Measurements from ENCODE around the gene PLCL2. TPM values are rescaled to one million over a fixed set of nuclear protein-coding genes. Genes with fewer than 3 reads are reported as not detected.

PLCL2 gene
- total and polyA plus RNA-seq, 2 donors = 7.0 to 17.8 TPM

GRCh38 chr3:17045705-17046104 is 160.9 kb downstream of the PLCL2 start:
- H3K27ac ChIP-seq (ENCODE audit: low read depth in 1 of 2, low read length in 1 of 2) = no peak overlapping the region
- no peak overlapping the region for H3K4me3 ChIP-seq (ENCODE audit: low read length in 2 of 2)
- peaks cover 2 to 3% of the 10 kb centered on the region in 2 donors for H3K36me3 ChIP-seq (ENCODE audit: control insufficient read depth in 2 of 2, insufficient read depth in 2 of 2, low read length in 1 of 2)
- 96% methylated on average over 7 of the region's 7 CpGs for WGBS
- DNase-seq (ENCODE audit: low read depth in 6 of 9, low spot score in 9 of 9) = no peak
- H3K4me1 ChIP-seq (ENCODE audit: control insufficient read depth in 2 of 2, insufficient read depth in 2 of 2, low read length in 2 of 2) = peaks cover 5 to 12% of the 10 kb centered on the region in 2 donors
- no peaks in the 10 kb centered on the region for H3K27me3 ChIP-seq (ENCODE audit: control insufficient read depth in 2 of 2, insufficient read depth in 1 of 2, low read length in 1 of 2)
- H3K9me3 ChIP-seq (ENCODE audit: control insufficient read depth in 2 of 2, insufficient read depth in 1 of 2, low read length in 1 of 2) = no peaks in the 10 kb centered on the region

DNA sequence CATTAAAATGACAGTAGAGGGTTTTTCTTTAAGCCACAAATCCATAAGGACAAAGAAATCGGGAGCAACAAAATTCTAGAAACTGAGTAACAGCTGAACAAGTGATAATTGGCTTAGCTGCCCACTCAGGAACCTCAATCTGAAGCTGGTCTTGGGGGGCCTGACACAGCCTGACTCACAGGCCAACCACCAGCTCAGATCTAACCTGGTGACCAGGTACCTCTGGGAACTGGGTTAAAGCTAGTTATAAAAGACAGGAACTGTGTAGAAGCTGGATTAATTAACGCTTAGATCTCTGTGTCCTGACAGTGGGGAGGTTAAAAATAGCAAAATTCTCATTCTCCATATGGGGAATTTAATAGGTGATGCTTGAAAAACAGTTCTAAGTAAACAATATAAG is 161.9 kb downstream of the PLCL2 start:
- Histone ChIP-seq H3K9me3 (ENCODE audit: control insufficient read depth in 2 of 2, insufficient read depth in 1 of 2, low read length in 1 of 2) (no peaks in the 10 kb centered on the region), H3K4me1 (ENCODE audit: control insufficient read depth in 2 of 2, insufficient read depth in 2 of 2, low read length in 2 of 2) (peaks cover 5 to 12% of the 10 kb centered on the region in 2 donors), H3K36me3 (ENCODE audit: control insufficient read depth in 2 of 2, insufficient read depth in 2 of 2, low read length in 1 of 2) (peaks cover 2 to 3% of the 10 kb centered on the region in 2 donors), H3K27ac (ENCODE audit: low read depth in 1 of 2, low read length in 1 of 2) (no peak overlapping the region), H3K4me3 (ENCODE audit: low read length in 2 of 2) (no peak overlapping the region), H3K27me3 (ENCODE audit: control insufficient read depth in 2 of 2, insufficient read depth in 1 of 2, low read length in 1 of 2) (no peaks in the 10 kb centered on the region)
- no peak for DNase-seq (ENCODE audit: low read depth in 6 of 9, low spot score in 9 of 9)
- WGBS = 100% methylated on average over 2 of the region's 2 CpGs

GRCh38 chr3:17047162-17047561 is 162.4 kb downstream of the PLCL2 start:
- no peak for DNase-seq (ENCODE audit: low read depth in 6 of 9, low spot score in 9 of 9)
- WGBS = 95% methylated on average over 4 of the region's 4 CpGs
- H3K9me3 ChIP-seq (ENCODE audit: control insufficient read depth in 2 of 2, insufficient read depth in 1 of 2, low read length in 1 of 2) = no peaks in the 10 kb centered on the region
- H3K27me3 ChIP-seq (ENCODE audit: control insufficient read depth in 2 of 2, insufficient read depth in 1 of 2, low read length in 1 of 2) = no peaks in the 10 kb centered on the region
- H3K4me3 ChIP-seq (ENCODE audit: low read length in 2 of 2) = no peak overlapping the region
- H3K4me1 ChIP-seq (ENCODE audit: control insufficient read depth in 2 of 2, insufficient read depth in 2 of 2, low read length in 2 of 2) = peaks cover 5 to 12% of the 10 kb centered on the region in 2 donors
- H3K36me3 ChIP-seq (ENCODE audit: control insufficient read depth in 2 of 2, insufficient read depth in 2 of 2, low read length in 1 of 2) = peaks cover 2 to 3% of the 10 kb centered on the region in 2 donors
- no peak overlapping the region for H3K27ac ChIP-seq (ENCODE audit: low read depth in 1 of 2, low read length in 1 of 2)

DNA sequence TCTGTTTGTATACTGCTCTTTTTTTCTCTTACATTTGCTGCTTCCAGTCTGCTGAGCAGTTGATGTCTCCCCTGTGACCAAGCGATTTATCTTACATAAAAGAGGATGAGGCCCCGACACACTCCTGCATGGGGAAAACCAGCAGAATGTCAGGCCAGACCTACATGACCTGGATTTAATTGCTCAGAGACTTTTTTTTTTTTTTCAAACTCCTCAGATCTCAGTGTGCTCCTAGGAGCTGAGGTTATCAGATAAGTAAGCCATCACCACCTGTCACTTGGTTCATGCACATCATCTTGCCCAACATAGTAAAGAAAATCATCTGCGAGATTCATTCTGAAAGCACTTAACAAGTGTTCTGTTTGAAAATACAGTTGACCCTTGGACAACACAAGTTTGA is 163.1 kb downstream of the PLCL2 start:
- Histone ChIP-seq H3K4me1 (ENCODE audit: control insufficient read depth in 2 of 2, insufficient read depth in 2 of 2, low read length in 2 of 2) (peaks cover 5 to 12% of the 10 kb centered on the region in 2 donors), H3K36me3 (ENCODE audit: control insufficient read depth in 2 of 2, insufficient read depth in 2 of 2, low read length in 1 of 2) (peaks cover 2 to 3% of the 10 kb centered on the region in 2 donors), H3K27me3 (ENCODE audit: control insufficient read depth in 2 of 2, insufficient read depth in 1 of 2, low read length in 1 of 2) (no peaks in the 10 kb centered on the region), H3K27ac (ENCODE audit: low read depth in 1 of 2, low read length in 1 of 2) (peak overlapping the region; percentile 8 to 28), H3K4me3 (ENCODE audit: low read length in 2 of 2) (no peak overlapping the region), H3K9me3 (ENCODE audit: control insufficient read depth in 2 of 2, insufficient read depth in 1 of 2, low read length in 1 of 2) (no peaks in the 10 kb centered on the region)
- 53% methylated on average over 3 of the region's 3 CpGs for WGBS
- peak in 6 of 9 donors; percentile 13 to 65 (median 32) for DNase-seq (ENCODE audit: low read depth in 6 of 9, low spot score in 9 of 9)

DNA sequence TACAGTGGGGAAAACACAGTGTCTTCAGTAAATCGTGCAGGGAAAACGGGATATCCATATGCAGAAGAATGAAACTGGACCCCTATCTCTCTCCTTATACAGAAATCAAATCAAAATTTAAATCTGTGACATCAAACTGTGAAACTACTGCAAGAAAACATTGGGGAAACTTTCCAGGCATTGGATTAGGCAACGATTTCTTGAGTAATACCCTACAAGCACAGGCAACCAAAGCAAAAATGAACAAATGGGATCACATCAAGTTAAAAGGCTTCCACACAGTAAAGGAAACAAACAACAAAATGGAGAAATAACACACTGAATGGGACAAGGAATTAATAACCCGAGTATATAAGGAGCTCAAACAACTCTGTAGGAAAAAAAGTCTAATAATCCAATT is 165.3 kb downstream of the PLCL2 start:
- Histone ChIP-seq H3K4me3 (ENCODE audit: low read length in 2 of 2) (no peak overlapping the region), H3K27me3 (ENCODE audit: control insufficient read depth in 2 of 2, insufficient read depth in 1 of 2, low read length in 1 of 2) (no peaks in the 10 kb centered on the region), H3K36me3 (ENCODE audit: control insufficient read depth in 2 of 2, insufficient read depth in 2 of 2, low read length in 1 of 2) (peaks cover 0 to 3% of the 10 kb centered on the region in 2 donors), H3K9me3 (ENCODE audit: control insufficient read depth in 2 of 2, insufficient read depth in 1 of 2, low read length in 1 of 2) (peaks cover 0 to 2% of the 10 kb centered on the region in 2 donors), H3K4me1 (ENCODE audit: control insufficient read depth in 2 of 2, insufficient read depth in 2 of 2, low read length in 2 of 2) (peaks cover 5 to 12% of the 10 kb centered on the region in 2 donors), H3K27ac (ENCODE audit: low read depth in 1 of 2, low read length in 1 of 2) (no peak overlapping the region)
- DNase-seq (ENCODE audit: low read depth in 6 of 9, low spot score in 9 of 9) = no peak
- WGBS = 96% methylated on average over 4 of the region's 4 CpGs

DNA sequence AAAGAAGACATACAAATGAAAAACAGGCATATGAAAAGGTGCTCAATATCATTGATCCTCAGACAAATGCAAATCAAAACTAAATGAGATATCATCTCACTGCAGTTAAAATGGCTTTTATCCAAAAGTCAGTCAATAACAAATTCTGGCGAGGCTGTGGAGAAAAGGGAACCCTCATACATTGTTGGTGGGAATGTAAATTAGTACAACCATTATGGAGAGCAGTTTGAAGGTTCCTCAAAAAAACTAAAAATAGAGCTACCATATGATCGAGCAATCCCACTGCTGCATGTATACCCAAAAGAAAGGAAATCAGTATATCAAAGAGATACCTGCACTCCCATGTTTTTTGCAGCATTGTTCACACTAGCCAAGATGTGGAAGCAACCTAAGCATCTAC is 165.8 kb downstream of the PLCL2 start:
- DNase-seq (ENCODE audit: low read depth in 6 of 9, low spot score in 9 of 9) = no peak
- H3K27me3 ChIP-seq (ENCODE audit: control insufficient read depth in 2 of 2, insufficient read depth in 1 of 2, low read length in 1 of 2) = no peaks in the 10 kb centered on the region
- H3K27ac ChIP-seq (ENCODE audit: low read depth in 1 of 2, low read length in 1 of 2) = no peak overlapping the region
- WGBS = 97% methylated on average over 2 of the region's 2 CpGs
- H3K4me3 ChIP-seq (ENCODE audit: low read length in 2 of 2) = no peak overlapping the region
- H3K4me1 ChIP-seq (ENCODE audit: control insufficient read depth in 2 of 2, insufficient read depth in 2 of 2, low read length in 2 of 2) = peaks cover 5 to 12% of the 10 kb centered on the region in 2 donors
- H3K36me3 ChIP-seq (ENCODE audit: control insufficient read depth in 2 of 2, insufficient read depth in 2 of 2, low read length in 1 of 2) = peaks cover 0 to 1% of the 10 kb centered on the region in 2 donors
- peaks cover 0 to 2% of the 10 kb centered on the region in 2 donors for H3K9me3 ChIP-seq (ENCODE audit: control insufficient read depth in 2 of 2, insufficient read depth in 1 of 2, low read length in 1 of 2)

GRCh38 chr3:17052363-17052762 is 167.6 kb downstream of the PLCL2 start:
- H3K27ac ChIP-seq (ENCODE audit: low read depth in 1 of 2, low read length in 1 of 2) = no peak overlapping the region
- H3K4me1 ChIP-seq (ENCODE audit: control insufficient read depth in 2 of 2, insufficient read depth in 2 of 2, low read length in 2 of 2) = peaks cover 5 to 7% of the 10 kb centered on the region in 2 donors
- peaks cover 0 to 2% of the 10 kb centered on the region in 2 donors for H3K9me3 ChIP-seq (ENCODE audit: control insufficient read depth in 2 of 2, insufficient read depth in 1 of 2, low read length in 1 of 2)
- H3K4me3 ChIP-seq (ENCODE audit: low read length in 2 of 2) = no peak overlapping the region
- DNase-seq (ENCODE audit: low read depth in 6 of 9, low spot score in 9 of 9) = no peak
- no peaks in the 10 kb centered on the region for H3K36me3 ChIP-seq (ENCODE audit: control insufficient read depth in 2 of 2, insufficient read depth in 2 of 2, low read length in 1 of 2)
- no peaks in the 10 kb centered on the region for H3K27me3 ChIP-seq (ENCODE audit: control insufficient read depth in 2 of 2, insufficient read depth in 1 of 2, low read length in 1 of 2)

DNA sequence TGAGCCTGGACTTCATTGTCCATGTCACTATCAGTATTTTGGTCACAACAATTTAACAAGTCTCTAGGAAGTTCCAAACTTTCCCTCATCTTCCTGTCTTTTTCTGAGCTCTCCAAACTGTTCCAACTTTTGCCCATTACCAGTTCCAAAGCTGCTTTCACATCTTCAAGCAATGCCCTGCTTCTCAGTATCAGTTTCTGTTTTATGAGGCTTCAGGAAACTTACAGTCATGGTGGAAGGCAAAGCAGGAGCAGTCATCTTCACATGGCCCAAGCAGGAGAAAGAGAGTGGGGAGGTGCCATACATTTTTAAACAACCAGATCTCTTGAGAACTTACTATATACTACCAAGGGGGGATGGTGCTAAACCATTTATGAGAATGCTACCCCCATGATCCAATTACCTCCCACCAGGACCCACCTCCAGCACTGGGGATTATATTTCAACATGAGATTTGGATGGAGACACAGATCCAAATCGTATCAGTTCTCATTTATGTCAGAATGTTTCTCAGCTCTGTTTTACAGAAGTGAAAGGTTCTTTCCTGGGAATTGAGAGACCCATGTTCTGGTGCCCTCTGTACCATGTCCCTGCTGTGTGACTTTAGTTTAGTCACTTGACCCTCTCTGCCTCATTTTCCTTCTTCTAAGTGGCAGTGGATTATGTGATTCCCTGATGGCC is 169.7 kb downstream of the PLCL2 start:
- Histone ChIP-seq H3K27me3 (ENCODE audit: control insufficient read depth in 2 of 2, insufficient read depth in 1 of 2, low read length in 1 of 2) (no peaks in the 10 kb centered on the region), H3K36me3 (ENCODE audit: control insufficient read depth in 2 of 2, insufficient read depth in 2 of 2, low read length in 1 of 2) (no peaks in the 10 kb centered on the region), H3K4me1 (ENCODE audit: control insufficient read depth in 2 of 2, insufficient read depth in 2 of 2, low read length in 2 of 2) (no peaks in the 10 kb centered on the region), H3K27ac (ENCODE audit: low read depth in 1 of 2, low read length in 1 of 2) (no peak overlapping the region), H3K9me3 (ENCODE audit: control insufficient read depth in 2 of 2, insufficient read depth in 1 of 2, low read length in 1 of 2) (peaks cover 0 to 2% of the 10 kb centered on the region in 2 donors), H3K4me3 (ENCODE audit: low read length in 2 of 2) (no peak overlapping the region)
- DNase-seq (ENCODE audit: low read depth in 6 of 9, low spot score in 9 of 9) = no peak
- 92% methylated on average over 1 of the region's 1 CpG for WGBS

DNA sequence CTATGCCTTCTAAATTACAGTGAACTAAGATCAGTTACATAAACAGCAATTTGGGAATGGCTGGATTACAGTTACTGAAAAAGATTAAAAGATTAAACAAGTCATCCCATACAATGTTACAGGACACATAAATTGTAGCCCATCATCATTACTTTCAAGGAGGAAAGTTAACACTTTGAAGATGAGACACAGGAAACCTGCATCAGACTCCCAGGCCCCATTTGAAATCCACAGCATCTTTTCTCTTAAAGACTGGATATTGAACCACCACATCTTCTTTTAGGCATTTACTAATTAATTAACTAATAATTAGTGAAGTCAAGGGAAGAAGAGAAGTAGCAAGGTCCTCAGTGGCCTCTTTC is 170.2 kb downstream of the PLCL2 start:
- Histone ChIP-seq H3K27me3 (ENCODE audit: control insufficient read depth in 2 of 2, insufficient read depth in 1 of 2, low read length in 1 of 2) (no peaks in the 10 kb centered on the region), H3K27ac (ENCODE audit: low read depth in 1 of 2, low read length in 1 of 2) (no peak overlapping the region)
- DNase-seq (ENCODE audit: low read depth in 6 of 9, low spot score in 9 of 9) = no peak

More for the DNA sequence above, 170.2 kb downstream of the PLCL2 start:
- Histone ChIP-seq H3K4me1 (ENCODE audit: control insufficient read depth in 2 of 2, insufficient read depth in 2 of 2, low read length in 2 of 2) (no peaks in the 10 kb centered on the region), H3K9me3 (ENCODE audit: control insufficient read depth in 2 of 2, insufficient read depth in 1 of 2, low read length in 1 of 2) (peaks cover 0 to 2% of the 10 kb centered on the region in 2 donors), H3K4me3 (ENCODE audit: low read length in 2 of 2) (no peak overlapping the region), H3K36me3 (ENCODE audit: control insufficient read depth in 2 of 2, insufficient read depth in 2 of 2, low read length in 1 of 2) (no peaks in the 10 kb centered on the region)
